NOMO-1 treated with DMSO at 0.1 percent for 48 hours (cell line): ENCODE measurements around the gene ZNF524.

Source experiments
- DNase-seq: peaks from one replicate; lab custom pipeline; 2025; ENCODE audit not compliant: unreplicated experiment; lab: John Stamatoyannopoulos, UW

Gene ZNF524

DNA sequence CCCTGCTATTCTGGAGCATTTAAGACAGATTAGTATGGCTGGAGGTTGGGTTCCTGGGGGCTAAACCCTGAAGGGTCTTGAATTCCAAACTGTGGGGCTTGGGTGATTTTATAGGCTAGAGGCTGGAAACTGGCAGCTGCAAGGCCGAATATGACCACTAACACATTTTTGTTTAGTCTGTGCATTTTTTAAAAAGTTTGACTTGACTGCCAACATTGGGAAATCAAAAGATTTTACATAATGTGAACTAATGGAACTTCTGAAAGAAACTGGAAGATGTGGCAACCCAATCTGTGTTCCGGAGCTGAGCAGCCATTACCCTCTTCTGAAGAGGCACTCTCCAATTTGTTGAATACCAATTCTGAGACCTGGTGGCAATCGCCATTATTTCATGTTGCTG lies 19.2 kb downstream of the ZNF524 start:
- DNase-seq: peak; percentile 25

DNA sequence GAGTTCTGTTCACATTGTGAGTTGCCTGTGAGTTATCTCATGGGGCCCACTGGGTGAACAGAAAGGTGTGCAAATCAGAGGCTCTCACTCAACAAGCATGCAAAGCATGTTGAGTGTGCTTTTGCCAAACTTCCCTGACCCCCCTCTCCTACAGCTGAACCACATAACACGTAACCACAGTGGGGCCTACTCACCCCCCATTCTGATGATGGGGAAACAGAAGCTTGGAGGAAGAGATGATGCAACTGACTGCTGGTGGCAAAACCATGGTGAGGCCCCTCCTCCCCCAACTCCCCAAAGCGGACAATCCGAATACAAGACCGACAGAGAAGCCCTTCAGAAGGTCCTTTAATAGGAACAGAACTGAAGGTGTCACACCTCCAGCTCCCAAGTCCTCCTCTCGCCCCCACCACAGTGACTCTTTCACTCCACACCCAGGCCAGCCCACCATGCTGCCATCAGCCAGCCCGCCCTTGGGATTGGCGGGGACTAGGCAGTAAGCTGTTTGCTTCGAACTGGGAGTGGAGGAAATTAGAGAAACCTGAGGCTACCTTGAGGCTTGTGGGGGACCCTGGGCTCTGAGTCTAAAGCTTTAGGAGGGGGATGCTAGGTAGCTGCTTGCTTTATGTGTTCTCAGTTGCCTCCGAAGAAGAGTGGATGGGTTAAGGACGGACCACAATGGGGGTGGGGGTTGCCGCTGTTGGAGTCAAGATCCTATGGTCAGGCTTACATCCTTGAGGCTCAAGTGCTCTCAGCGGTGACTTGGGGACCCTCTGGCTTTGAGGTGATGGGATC lies 20.5 kb downstream of the ZNF524 start:
- DNase-seq: peak; percentile 95

DNA sequence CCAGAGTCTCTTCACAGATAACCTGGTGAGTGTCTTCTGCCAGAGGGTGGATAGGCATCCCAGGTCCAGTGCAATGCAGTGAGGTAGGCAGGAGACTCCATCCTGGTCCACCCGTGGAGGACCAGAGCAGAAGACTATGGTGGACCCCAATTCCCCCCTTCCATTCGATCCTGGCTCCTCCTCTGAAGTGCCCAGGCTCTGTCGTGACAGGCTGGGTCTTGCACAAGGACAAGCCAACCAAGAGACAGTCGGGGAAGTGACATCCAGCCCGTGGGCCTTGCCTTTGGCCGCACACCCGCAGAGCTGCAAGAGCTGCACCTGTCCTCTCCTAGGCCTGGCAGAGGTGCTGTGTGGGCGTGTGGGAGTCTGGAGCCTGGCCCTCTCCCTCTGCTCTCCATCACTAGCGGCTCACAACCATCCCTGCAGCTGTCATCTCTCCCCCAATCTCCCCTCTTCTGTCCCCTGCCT lies 21.2 kb downstream of the ZNF524 start:
- no peak for DNase-seq

GRCh38 chr19:55621673-55622231 lies 21.7 kb downstream of the ZNF524 start:
- no peak for DNase-seq

DNA sequence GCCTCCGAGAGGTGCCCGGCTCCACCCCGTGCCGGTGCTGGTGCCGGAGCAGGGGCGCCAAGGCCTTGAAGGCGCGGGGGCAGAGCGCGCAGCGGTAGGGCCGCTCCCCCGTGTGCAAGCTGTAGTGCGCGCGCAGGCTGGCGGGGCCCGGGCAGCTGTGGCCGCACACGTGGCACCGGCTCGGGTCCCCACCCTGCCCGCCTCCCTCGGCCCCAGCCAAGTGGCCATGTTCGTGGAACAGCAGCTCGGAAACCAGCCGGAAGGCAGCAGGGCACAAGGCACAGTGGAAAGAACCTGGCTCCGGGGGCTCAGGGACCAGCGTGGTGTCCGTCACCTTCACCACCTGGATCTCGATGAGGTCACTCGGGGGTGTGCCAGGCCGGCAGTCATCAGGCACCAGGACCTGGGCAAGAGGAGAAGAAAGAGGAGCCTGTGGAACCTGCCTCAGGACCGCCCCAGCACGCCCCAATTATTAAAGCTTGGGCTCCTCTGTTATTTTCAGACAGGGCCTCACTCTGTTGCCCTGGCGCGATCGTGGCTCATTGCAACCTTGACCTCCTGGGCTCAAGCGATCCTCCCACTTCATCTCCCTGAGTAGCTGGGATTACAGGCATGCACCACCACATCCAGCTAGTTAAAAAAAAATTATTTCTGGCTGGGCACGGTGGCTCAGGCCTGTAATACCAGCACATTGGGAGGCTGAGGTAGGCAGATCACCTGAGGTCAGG lies 22.3 kb downstream of the ZNF524 start:
- no peak for DNase-seq

DNA sequence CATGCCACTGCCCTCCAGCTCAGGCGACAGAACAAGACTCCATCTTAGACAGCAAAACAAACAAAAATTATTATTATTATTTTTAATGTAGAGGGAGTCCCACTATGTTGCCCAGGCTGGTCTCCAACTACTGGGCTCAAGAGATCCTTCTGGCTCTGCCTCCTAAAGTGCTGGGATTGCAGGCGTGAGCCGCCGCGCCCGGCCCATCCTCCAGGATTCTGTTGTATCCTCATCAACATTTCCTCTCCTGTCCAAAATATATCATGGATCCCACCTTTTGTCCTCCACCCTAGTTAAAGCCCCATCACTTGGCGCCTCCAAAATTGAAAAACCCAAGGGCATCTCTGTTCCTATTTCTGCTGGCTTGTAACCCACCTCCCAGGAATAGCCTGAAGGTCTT lies 23.0 kb downstream of the ZNF524 start:
- DNase-seq: no peak

DNA sequence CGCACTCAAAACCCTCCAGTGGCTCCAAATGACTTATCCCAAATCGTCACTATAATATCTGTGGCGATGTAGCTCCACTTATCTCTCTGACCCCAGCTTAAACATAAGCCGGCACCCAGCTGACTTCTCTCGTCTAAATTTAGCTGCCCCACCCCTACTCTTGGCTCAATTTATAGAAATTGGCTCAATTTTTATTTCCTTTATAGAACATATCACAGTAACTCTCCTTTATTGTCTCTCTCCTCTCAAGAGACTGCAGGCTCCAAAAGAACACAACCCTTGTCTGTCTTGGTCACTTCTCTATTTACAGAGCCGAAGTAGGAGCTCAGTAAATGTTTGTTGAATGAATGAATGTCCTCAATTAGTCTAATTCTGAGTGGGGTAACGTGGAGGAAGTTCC lies 23.5 kb downstream of the ZNF524 start:
- peak; percentile 21 for DNase-seq

DNA sequence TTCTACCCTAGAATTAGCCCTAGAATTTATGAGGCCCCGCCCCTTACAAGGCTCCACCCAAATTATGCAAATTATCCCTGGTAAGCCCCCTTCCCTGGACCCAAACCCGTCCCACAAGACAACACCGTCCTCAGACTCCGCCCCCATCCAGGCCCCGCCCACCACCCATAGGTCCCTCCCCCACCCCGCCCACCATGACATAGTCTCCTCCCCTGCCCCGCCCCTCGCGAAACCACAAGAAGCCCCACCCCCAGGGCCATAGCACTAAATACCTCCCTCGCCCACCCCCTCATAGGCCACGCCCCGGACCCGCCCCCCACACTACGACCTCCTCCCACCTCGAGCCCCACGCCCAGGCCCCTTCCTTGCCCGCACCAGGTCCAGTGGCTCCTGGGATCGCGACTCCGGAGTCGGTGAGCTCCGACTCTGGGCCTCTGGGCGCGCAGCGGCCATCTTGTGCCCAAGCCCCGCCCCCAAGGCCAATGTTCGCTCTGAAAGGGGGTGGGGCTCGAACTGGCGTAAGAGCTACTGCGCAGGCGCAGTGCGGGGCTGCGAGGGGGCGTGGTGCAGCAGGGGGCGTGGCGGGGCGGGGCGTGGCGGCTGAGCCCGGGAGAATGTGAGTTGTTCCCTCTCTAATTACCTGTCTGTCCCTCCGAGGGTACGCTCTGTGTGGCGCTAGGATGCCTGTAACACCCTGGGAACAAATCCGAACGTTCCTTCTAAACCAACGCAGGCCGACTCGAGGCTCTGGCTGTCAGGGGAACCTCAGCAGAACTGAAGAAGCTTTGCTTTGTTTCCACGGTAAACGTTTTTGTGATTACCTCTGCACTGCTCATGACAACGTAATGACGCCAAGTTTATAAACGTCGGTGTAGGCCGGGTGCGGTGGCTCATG lies 24.3 kb downstream of the ZNF524 start, which contains the start of gene ZNF784:
Gene ZNF784 (minus strand): TSS at position 458 of the 895 bp plus-strand sequence. CDS start 5 bp downstream, at position 453.
- peak; percentile 87 for DNase-seq

DNA sequence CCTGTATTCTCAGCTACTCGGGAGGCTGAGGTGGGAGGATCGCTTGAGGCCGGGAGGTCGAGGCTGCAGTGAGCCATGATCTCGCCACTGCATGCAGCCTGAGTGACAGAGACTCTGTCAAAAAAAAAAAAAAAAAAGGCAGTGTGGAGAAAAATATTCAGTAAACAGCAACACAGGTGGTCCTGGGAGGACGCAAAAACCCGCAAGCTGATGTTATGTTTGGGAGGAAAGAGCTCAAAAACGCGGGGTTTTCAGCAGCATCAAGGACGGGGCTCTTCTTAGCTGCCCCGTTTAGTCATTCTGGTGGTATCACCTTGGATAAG lies 24.9 kb downstream of the ZNF524 start:
- no peak for DNase-seq

DNA sequence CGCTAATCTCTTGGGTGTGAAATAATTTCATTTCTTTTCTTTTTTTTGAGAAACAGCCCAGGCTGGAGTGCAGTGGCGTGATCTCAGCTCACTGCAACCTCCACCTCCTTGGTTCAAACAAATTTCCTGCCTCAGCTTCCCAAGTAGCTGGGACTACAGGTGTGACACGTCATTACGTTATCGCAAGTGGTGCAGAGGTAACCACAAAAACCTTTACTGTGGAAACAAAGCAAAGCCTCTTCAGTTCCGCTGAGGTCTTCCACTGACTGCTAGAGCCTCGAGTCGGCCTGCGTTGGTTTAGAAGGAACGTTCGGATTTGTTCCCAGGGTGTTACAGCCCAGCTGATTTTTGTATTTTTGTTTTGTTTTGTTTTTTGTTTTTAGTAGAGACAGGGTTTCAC lies 26.3 kb downstream of the ZNF524 start:
- DNase-seq: no peak

- DNase-seq: peak; percentile 88
Observed at GRCh38 chr19:55632463-55632834, 32.4 kb downstream of the ZNF524 start.

DNA sequence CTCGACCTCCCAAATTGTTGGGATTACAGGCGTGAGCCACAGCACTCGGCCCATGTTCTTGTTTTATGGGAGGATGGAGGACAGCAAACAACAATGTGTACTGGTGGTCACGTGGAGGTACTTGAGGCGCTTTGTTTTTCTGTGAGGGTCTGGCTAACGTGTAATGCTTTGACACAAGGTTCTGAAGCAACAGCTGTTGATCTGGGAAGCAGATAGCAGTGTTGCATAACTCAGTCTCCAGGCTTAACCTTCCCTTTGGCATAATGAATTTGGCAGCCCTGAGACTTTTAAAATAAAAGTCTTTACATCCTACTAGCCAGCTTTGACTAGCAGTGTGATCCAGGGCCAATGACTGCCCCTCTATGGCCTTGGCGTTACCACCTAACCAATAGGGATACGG lies 33.8 kb downstream of the ZNF524 start:
- DNase-seq: no peak

GRCh38 chr19:55635334-55635717 lies 35.2 kb downstream of the ZNF524 start:
- peak; percentile 25 for DNase-seq

- no peak for DNase-seq
Observed at GRCh38 chr19:55635856-55636440, 35.9 kb downstream of the ZNF524 start.

DNA sequence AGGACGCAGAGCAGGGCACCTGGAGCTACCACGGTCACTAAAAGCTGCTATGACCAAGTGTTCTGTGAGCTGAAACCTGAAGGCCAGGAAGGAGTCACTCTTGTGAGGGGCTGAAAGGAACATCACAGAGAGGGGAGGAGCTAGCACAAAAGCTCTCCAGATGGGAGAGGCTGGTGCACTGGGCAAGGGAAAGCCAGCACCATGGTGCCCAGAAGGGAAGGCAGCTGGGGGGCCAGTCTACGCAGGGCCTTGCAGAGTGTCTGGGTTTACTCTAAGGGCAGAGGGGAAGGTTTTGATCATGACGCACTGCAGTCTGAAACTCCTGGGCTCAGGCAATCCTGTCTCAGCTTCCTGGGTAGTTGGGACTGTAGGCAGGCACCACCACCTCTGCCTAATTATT lies 36.6 kb downstream of the ZNF524 start:
- DNase-seq: no peak

- no peak for DNase-seq
Observed at GRCh38 chr19:55637534-55637933, 37.4 kb downstream of the ZNF524 start.

- DNase-seq: peak; percentile 37
Observed at GRCh38 chr19:55638864-55639359, 38.8 kb downstream of the ZNF524 start.

GRCh38 chr19:55640043-55640576 lies 40.0 kb downstream of the ZNF524 start:
- no peak for DNase-seq

DNA sequence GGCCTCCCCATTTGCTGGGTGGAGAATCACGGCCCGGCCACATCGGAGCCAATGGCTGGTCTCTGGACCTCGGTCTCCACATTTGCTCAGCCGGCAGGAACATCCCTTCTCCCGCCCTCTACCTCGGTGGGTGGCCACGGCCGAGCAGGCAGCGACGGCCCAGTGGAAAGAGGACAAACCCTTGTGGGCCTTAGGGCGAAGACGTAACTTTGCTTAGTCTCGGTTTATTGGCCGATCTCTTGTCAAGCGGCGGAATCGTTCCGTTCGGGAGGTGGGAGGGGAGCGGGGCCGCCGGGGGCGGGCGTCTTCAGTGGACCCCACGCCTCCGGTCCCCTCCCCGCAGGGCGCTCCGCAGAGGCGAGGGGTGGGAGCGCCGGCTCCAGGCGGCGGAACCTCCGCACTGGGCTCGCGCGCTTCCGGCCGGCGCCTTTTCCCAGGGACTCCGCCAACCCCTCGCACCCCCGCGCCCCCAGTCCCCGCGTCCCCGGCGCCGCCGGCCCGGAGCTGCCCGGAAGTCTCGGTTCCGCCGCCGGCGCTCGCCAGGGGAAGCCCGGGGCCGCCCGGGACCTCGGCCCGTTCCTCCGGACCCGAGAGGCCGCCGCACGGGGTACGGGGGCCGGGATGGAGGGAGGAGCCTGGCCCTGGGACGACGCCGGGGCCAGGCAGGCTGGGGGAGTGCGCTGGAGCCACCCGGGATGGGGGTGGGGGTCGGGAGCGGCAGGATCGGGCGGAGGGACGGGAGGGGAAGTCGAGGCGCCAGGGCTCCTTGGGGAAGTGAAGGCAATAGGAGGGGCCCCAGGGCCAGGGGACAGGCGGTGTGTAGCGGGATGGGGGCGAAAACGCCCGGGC lies 40.7 kb downstream of the ZNF524 start, which contains the start of gene ZNF580:
Gene ZNF580 (plus strand): TSS at position 426 of the 849 bp plus-strand sequence. CDS start 1,507 bp downstream, outside the sequence.
- peak; percentile 20 for DNase-seq
